Aorta (tissue), 5 donors: ENCODE measurements around the gene LRRC1. TPM values are rescaled to one million over a fixed set of nuclear protein-coding genes. Genes with fewer than 3 reads are reported as not detected.

Experiments
- ATAC-seq: fragments of 200-7000 bp; cut with Tn5 transposase; one replicate; pipeline ENCODE4 v1.9.1; 2022; ENCODE audit warnings: moderate library complexity; ENCODE audit not compliant: low FRiP score
- DNase-seq, 2 donors: peaks; one replicate each; pipeline ENCODE4 v3.0.0-alpha.2; 2020
- H3K27ac ChIP-seq, 2 donors: one replicate each; pipeline ENCODE4 v1.5.1; 2013; ENCODE audit warnings: low read length in 2 of 2, mild to moderate bottlenecking in 2 of 2, moderate library complexity in 2 of 2, control low read depth in 1 of 2, inconsistent platforms in 1 of 2, low read depth in 1 of 2
- H3K27me3 ChIP-seq, 2 donors: one replicate each; pipeline ENCODE4 v1.6.1; 2013; ENCODE audit warnings: control low read depth in 1 of 2, low read length in 1 of 2, mild to moderate bottlenecking in 1 of 2, moderate library complexity in 1 of 2; ENCODE audit not compliant: insufficient read depth in 2 of 2, control insufficient read depth in 1 of 2
- H3K36me3 ChIP-seq, 2 donors: one replicate each; pipeline ENCODE4 v1.6.1; 2013; ENCODE audit warnings: control low read depth in 1 of 2, low read length in 1 of 2, mild to moderate bottlenecking in 1 of 2; ENCODE audit not compliant: insufficient read depth in 2 of 2, control insufficient read depth in 1 of 2
- H3K4me1 ChIP-seq, 2 donors: one replicate each; pipeline ENCODE4 v1.6.1; 2013; ENCODE audit warnings: low read length in 2 of 2, control low read depth in 1 of 2, mild to moderate bottlenecking in 1 of 2, moderate library complexity in 1 of 2; ENCODE audit not compliant: insufficient read depth in 2 of 2, control insufficient read depth in 1 of 2
- H3K4me3 ChIP-seq, 2 donors: one replicate each; pipeline ENCODE4 v1.5.1; 2013; ENCODE audit warnings: low read length in 2 of 2, control low read depth in 1 of 2, mild to moderate bottlenecking in 1 of 2
- H3K9me3 ChIP-seq: one replicate; pipeline ENCODE4 v1.6.1; 2013; ENCODE audit warnings: mild to moderate bottlenecking, low read length; ENCODE audit not compliant: control insufficient read depth
- WGBS, 2 donors: extraction: QIAGEN DNeasy Blood & Tissue Kit; methylation state at CpG; one replicate each; pipeline ENCODE4 v1.1.7; 2013; 5-methylcytosine and 5-hydroxymethylcytosine counted together
- intact Hi-C, 2 donors: fragments of 100-400 bp; cut with DNase I; formaldehyde crosslinking; loops; one replicate each; pipeline versions ENCODE4 v1.14.2 to v1.15.0; 2022
- polyA plus RNA-seq, 2 donors: library from polyadenylated mRNA; stranded (reverse); fragments of 200-250 nt; gene quantifications; one replicate each; pipeline ENCODE4 v1.2.3, GENCODE V29; 2013
- total RNA-seq, 2 donors: library from RNA; stranded (reverse); fragmentation: NEBNext Ultra II Directional; extraction: Animal tissue kit (Norgen Biotek cat#: 25700); gene quantifications; one replicate each; pipeline ENCODE4 v1.2.1, GENCODE V29; 2021
- donor health status: healthy with polysubstance abuse.
- donor health status: Bipolar disorder and iron deficiency.
- donor health status: DM: no; HTN: no; CAD: no.
- donor health status: DM: no; HTN: no; CAD: no.
- donor health status: DM: yes; HTN: yes; CAD: no.

Gene LRRC1
- total and polyA plus RNA-seq, 4 donors, result 5.5 to 25.4 (median 15.8) TPM

DNA sequence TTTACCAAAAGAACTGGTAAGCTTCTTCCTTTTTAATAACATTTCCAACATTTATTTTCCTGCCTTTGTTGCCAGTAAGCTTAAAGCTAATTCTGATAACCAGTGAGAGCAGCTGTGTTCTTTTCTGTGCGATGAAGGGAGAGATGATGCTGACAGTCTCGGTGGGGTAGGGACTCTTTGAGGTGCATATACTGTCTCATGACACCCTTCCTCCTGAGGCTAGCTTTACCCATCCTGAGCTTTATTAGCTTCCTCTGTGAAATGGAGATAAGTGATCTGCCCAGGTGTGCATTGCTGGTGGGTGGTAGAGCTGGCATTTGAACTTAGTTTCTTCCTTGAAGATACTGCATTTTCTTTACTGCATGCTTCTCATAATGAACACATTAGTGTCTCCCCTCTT is 92.5 kb downstream of the LRRC1 start:
- intact Hi-C loops, result no loop called here
- 82 to 84% methylated on average over 2 of the region's 2 CpGs for WGBS, 2 donors
- no peaks in the 10 kb centered on the region for H3K9me3 ChIP-seq
- H3K36me3 ChIP-seq, result peaks cover 0 to 1% of the 10 kb centered on the region in 2 donors
- ATAC-seq (no peak), DNase-seq (no peak)
- no peaks in the 10 kb centered on the region for H3K27me3 ChIP-seq
- no peak overlapping the region for H3K4me3 ChIP-seq
- no peak overlapping the region for H3K27ac ChIP-seq
- H3K4me1 ChIP-seq, result peaks cover under 1 to 2% of the 10 kb centered on the region in 2 donors

DNA sequence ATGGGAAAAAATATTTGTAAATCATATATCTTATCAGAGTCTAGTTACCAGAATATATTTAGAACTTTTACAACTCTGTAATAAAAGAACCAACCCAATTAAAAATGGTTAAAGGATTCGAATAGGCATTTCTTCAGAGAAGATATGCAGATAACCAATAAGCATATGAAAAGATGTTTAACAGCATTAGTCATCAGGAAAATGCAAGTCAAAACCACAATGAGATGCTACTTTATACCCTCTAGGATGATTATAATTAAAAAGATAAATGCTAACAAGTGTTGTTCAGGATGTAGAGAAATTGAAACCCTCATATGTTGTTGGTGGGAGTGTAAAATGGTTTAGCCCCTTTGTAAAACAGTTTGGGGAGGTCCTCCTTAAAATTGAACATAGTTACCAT is 94.1 kb downstream of the LRRC1 start:
- no peaks in the 10 kb centered on the region for H3K36me3 ChIP-seq
- no peaks in the 10 kb centered on the region for H3K9me3 ChIP-seq
- ATAC-seq, result no peak
- no peak overlapping the region for H3K4me3 ChIP-seq
- H3K27me3 ChIP-seq, result no peaks in the 10 kb centered on the region
- WGBS, 2 donors, result 67 to 81% methylated on average over 1 of the region's 1 CpG
- H3K27ac ChIP-seq, result no peak overlapping the region
- peaks cover 1 to 2% of the 10 kb centered on the region in 2 donors for H3K4me1 ChIP-seq
- intact Hi-C loops, result no loop called here
- DNase-seq, result no peak

DNA sequence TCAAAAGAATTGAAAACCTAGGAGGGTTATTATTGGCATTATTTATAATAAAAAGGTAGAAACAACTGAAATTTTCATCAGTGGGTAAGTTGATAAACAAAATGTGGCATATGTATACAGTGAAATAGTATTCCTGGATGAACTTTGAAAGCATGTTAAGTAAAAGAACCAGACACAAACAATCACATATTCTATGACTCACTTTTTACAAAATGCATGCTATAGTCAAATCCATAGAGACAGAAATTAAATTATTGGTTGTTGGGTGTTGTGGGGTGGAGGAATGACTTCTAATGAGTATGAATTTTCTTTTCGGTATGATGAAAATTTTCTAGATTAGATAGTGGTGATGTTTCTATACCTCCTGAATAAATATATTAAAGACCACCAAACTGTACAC is 94.6 kb downstream of the LRRC1 start:
- DNase-seq (no peak), ATAC-seq (no peak)
- Histone ChIP-seq H3K36me3 (no peaks in the 10 kb centered on the region), H3K4me1 (peaks cover 2 to 3% of the 10 kb centered on the region in 2 donors), H3K27me3 (no peaks in the 10 kb centered on the region), H3K4me3 (no peak overlapping the region), H3K27ac (no peak overlapping the region), H3K9me3 (no peaks in the 10 kb centered on the region)
- WGBS, 2 donors, result 95% methylated on average over 1 of the region's 1 CpG
- intact Hi-C loops, result no loop called here

GRCh38 chr6:53892707-53893106 is 97.9 kb downstream of the LRRC1 start:
- DNase-seq (no peak), ATAC-seq (no peak)
- 80 to 92% methylated on average over 1 of the region's 1 CpG for WGBS, 2 donors
- no peak overlapping the region for H3K27ac ChIP-seq
- H3K4me3 ChIP-seq, result no peak overlapping the region
- no peaks in the 10 kb centered on the region for H3K9me3 ChIP-seq
- no peaks in the 10 kb centered on the region for H3K27me3 ChIP-seq
- peaks cover 2 to 7% of the 10 kb centered on the region in 2 donors for H3K4me1 ChIP-seq
- no peaks in the 10 kb centered on the region for H3K36me3 ChIP-seq
- intact Hi-C loops, result loop anchor here in 1 of 2 donors (10.0 kb wide), 1 partner anchor 98 kb away; the partner anchor contains the start of gene LRRC1

DNA sequence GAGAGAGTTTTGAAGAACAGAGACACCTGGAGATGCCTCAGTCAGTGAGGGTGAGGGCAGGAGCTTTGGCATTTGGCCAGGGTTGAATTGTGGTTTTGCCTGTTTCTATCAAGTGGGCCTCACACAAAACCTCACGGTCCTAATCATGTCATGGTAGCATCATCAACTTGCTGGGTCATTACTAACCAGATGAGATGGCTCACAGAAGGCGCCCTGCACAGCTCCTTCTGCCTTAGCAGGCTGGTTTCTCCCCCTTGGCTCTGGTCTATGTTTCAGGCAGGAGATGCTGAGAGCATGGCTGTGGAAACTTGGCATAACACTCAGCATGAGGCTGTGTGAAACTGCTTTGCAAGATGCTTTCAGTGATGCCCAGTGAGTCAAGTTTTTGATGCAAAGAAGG is 99.3 kb downstream of the LRRC1 start:
- H3K4me1 ChIP-seq, result peaks cover 2 to 7% of the 10 kb centered on the region in 2 donors
- WGBS, 2 donors, result 14 to 20% methylated on average over 2 of the region's 2 CpGs
- DNase-seq, result no peak
- no peaks in the 10 kb centered on the region for H3K36me3 ChIP-seq
- no peak for ATAC-seq
- no peaks in the 10 kb centered on the region for H3K27me3 ChIP-seq
- intact Hi-C loops, result loop anchor here in 1 of 2 donors (10.0 kb wide), 1 partner anchor 99 kb away; the partner anchor contains the start of gene LRRC1
- H3K27ac ChIP-seq, result no peak overlapping the region
- H3K9me3 ChIP-seq, result no peaks in the 10 kb centered on the region
- H3K4me3 ChIP-seq, result no peak overlapping the region

DNA sequence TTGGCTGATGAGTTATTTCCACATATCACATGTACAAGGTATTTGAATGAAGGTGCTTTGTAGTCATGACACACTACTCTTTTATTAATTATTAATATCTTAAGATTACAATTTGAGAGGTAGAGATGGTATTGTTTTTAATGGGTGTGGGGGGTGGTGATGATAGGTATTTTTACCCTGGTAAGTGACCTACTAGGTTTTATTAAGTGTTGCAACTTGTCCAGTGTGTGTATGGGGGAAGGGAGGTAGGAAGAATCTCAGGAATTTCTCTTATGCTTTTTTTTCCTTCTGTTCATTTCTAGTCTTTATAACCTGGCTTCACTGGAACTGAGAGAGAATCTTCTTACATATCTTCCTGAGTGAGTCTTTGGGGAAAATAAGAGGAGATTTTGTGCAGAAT is 101.4 kb downstream of the LRRC1 start:
- Histone ChIP-seq H3K27ac (no peak overlapping the region), H3K27me3 (no peaks in the 10 kb centered on the region), H3K4me1 (peaks cover 2 to 7% of the 10 kb centered on the region in 2 donors), H3K36me3 (no peaks in the 10 kb centered on the region), H3K4me3 (no peak overlapping the region), H3K9me3 (no peaks in the 10 kb centered on the region)
- DNase-seq (no peak), ATAC-seq (no peak)
- intact Hi-C loops, result loop anchor here in 1 of 2 donors (5.0 to 10.0 kb wide), 2 partner anchors 46 to 101 kb away; partner anchors contain the start of gene LRRC1

GRCh38 chr6:53898026-53898795 is 103.4 kb downstream of the LRRC1 start:
- Histone ChIP-seq H3K27ac (no peak overlapping the region), H3K4me3 (no peak overlapping the region), H3K27me3 (no peaks in the 10 kb centered on the region), H3K4me1 (peaks cover 2 to 6% of the 10 kb centered on the region in 2 donors), H3K9me3 (no peaks in the 10 kb centered on the region), H3K36me3 (peaks cover 0 to 4% of the 10 kb centered on the region in 2 donors)
- intact Hi-C loops, result loop anchor here in 1 of 2 donors (5.0 to 10.0 kb wide), 2 partner anchors 44 to 103 kb away; partner anchors contain the start of gene LRRC1
- DNase-seq (no peak), ATAC-seq (no peak)
- WGBS, 2 donors, result 13 to 18% methylated on average over 2 of the region's 2 CpGs

GRCh38 chr6:53899512-53899911 is 104.7 kb downstream of the LRRC1 start:
- Histone ChIP-seq H3K27me3 (no peaks in the 10 kb centered on the region), H3K4me3 (no peak overlapping the region), H3K36me3 (peaks cover 0 to 4% of the 10 kb centered on the region in 2 donors), H3K27ac (no peak overlapping the region), H3K4me1 (peaks cover 2 to 4% of the 10 kb centered on the region in 2 donors), H3K9me3 (no peaks in the 10 kb centered on the region)
- no peak for ATAC-seq
- WGBS, 2 donors, result 70 to 76% methylated on average over 5 of the region's 5 CpGs
- intact Hi-C loops, result loop anchor here in 1 of 2 donors (5.0 to 10.0 kb wide), 2 partner anchors 43 to 105 kb away; partner anchors contain the start of gene LRRC1
- DNase-seq, result no peak

DNA sequence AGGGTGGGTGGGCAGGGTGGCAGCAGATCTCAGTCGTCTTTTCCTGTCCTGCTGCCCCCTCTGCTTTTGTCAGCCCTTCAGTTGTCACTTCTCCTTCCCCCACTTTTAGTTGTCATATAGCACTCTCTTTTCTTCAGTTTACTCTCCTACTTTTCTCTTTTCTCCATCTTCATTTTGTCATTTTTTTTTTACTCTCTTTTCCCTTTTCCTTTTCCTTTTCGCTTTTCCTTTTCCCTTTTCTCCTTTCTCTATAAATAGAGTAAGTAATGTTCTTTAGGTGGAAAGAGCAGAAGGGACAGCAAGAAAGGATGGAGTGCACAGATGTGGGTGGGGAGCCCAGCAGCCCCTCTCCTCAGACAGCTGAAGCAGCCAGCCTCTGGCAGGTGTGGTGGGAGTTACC is 108.6 kb downstream of the LRRC1 start:
- 92 to 94% methylated on average over 2 of the region's 2 CpGs for WGBS, 2 donors
- H3K27ac ChIP-seq, result no peak overlapping the region
- ATAC-seq, result no peak

More for the DNA sequence above, 108.6 kb downstream of the LRRC1 start:
- no peak overlapping the region for H3K4me3 ChIP-seq
- H3K27me3 ChIP-seq, result no peaks in the 10 kb centered on the region
- no peaks in the 10 kb centered on the region for H3K4me1 ChIP-seq
- no peak for DNase-seq
- intact Hi-C loops, result no loop called here
- H3K36me3 ChIP-seq, result peaks cover 0 to 6% of the 10 kb centered on the region in 2 donors
- H3K9me3 ChIP-seq, result no peaks in the 10 kb centered on the region
